Hepatocyte (in vitro differentiated cells): ENCODE results near the gene MAP3K4. TPM values are rescaled to one million over a fixed set of nuclear protein-coding genes. Genes with fewer than 3 reads are reported as not detected.

Experiments
- DNase-seq: peaks from one replicate; pipeline ENCODE4 v3.0.0-alpha.2; 2016; ENCODE audit warnings: low spot score
- H2AFZ ChIP-seq: fragments of 200-600 bp; sonication (generic); 2 replicates; pipeline ENCODE4 v1.6.0; 2016; ENCODE audit warnings: antibody characterized with exemption, mild to moderate bottlenecking
- H3K27ac ChIP-seq: fragments of 200-600 bp; sonication (generic); 2 replicates; pipeline ENCODE4 v1.5.1; 2016; ENCODE audit warnings: mild to moderate bottlenecking
- H3K27me3 ChIP-seq: fragments of 200-600 bp; sonication (generic); 2 replicates; pipeline ENCODE4 v1.6.1; 2016
- H3K36me3 ChIP-seq: fragments of 200-600 bp; sonication (generic); replicated peaks from 2 replicates; pipeline ENCODE4 v1.5.1; 2016; ENCODE audit warnings: low read depth; ENCODE audit not compliant: insufficient read depth
- H3K4me1 ChIP-seq: fragments of 200-600 bp; sonication (generic); 2 replicates; pipeline ENCODE4 v1.5.1; 2016; ENCODE audit warnings: mild to moderate bottlenecking, moderate library complexity; ENCODE audit not compliant: insufficient read depth
- H3K4me2 ChIP-seq: fragments of 200-600 bp; sonication (generic); 2 replicates; pipeline ENCODE4 v1.6.0; 2016
- H3K4me3 ChIP-seq: fragments of 200-600 bp; sonication (generic); 2 replicates; pipeline ENCODE4 v1.5.1; 2016; ENCODE audit warnings: mild to moderate bottlenecking
- H3K79me2 ChIP-seq: fragments of 200-600 bp; sonication (generic); 2 replicates; pipeline ENCODE4 v1.6.0; 2017; ENCODE audit warnings: mild to moderate bottlenecking
- H3K9me2 ChIP-seq: fragments of 200-600 bp; sonication (generic); replicated peaks from 2 replicates; pipeline ENCODE4 v1.6.0; 2017; ENCODE audit warnings: mild to moderate bottlenecking; ENCODE audit not compliant: insufficient read depth
- H3K9me3 ChIP-seq: fragments of 200-600 bp; sonication (generic); 2 replicates; pipeline ENCODE4 v1.5.1; 2016; ENCODE audit warnings: low read depth, mild to moderate bottlenecking
- H4K20me1 ChIP-seq: fragments of 200-600 bp; sonication (generic); 2 replicates; pipeline ENCODE4 v1.6.0; 2016; ENCODE audit warnings: mild to moderate bottlenecking; ENCODE audit not compliant: insufficient read depth, poor library complexity, severe bottlenecking
- CTCF ChIP-seq: fragments of 200-600 bp; sonication (generic); IDR thresholded peaks from 2 replicates; pipeline ENCODE4 v1.5.1; 2016; ENCODE audit warnings: antibody characterized with exemption, mild to moderate bottlenecking; ENCODE audit not compliant: poor library complexity
- EZH2 ChIP-seq: fragments of 200-600 bp; sonication (generic); IDR thresholded peaks from 2 replicates; pipeline ENCODE4 v1.6.1; 2016; ENCODE audit warnings: antibody characterized with exemption, mild to moderate bottlenecking, borderline replicate concordance
- EZH2phosphoT487 ChIP-seq: fragments of 200-600 bp; sonication (generic); IDR thresholded peaks from one replicate; pipeline ENCODE4 v1.6.1; 2018; ENCODE audit warnings: antibody characterized with exemption, mild to moderate bottlenecking, low read depth, moderate library complexity; ENCODE audit not compliant: unreplicated experiment, severe bottlenecking
- WGBS: methylation state at CpG from one replicate; pipeline ENCODE4 v1.1.6; 2016; ENCODE audit warnings: low lambda C conversion rate; ENCODE audit errors: missing lambda C conversion rate; 5-methylcytosine and 5-hydroxymethylcytosine counted together
- polyA plus RNA-seq: library from polyadenylated mRNA; unstranded; fragments of >200 nt; fragmentation: Nextera tagmentation; extraction: Ambion mirVana; gene quantifications from 2 replicates; pipeline ENCODE4 v1.2.1, GENCODE V29; 2016
- total RNA-seq: library from RNA; depleted of rRNA; stranded (reverse); fragments of >200 nt; gene quantifications from 2 replicates; pipeline ENCODE4 v1.2.3, GENCODE V29; 2014

Gene MAP3K4
- total and polyA plus RNA-seq, 2 experiments from 2014 or later = 10.9 to 21.5 TPM

GRCh38 chr6:161154796-161155335 is 163.3 kb downstream of the MAP3K4 start:
- TF ChIP-seq EZH2 = no peak
- no peak for TF ChIP-seq EZH2phosphoT487
- no peak for TF ChIP-seq CTCF
- H3K27me3 ChIP-seq = no peaks in the 10 kb centered on the region
- no peaks in the 10 kb centered on the region for H4K20me1 ChIP-seq
- H3K4me1 ChIP-seq = no peaks in the 10 kb centered on the region
- no peaks in the 10 kb centered on the region for H3K79me2 ChIP-seq
- WGBS = 96% methylated on average over 13 of the region's 13 CpGs
- H2AFZ ChIP-seq = no peak overlapping the region
- H3K27ac ChIP-seq = no peak overlapping the region
- no peak overlapping the region for H3K4me3 ChIP-seq
- no peaks in the 10 kb centered on the region for H3K9me2 ChIP-seq
- no peaks in the 10 kb centered on the region for H3K9me3 ChIP-seq
- H3K4me2 ChIP-seq = no peak overlapping the region
- no peaks in the 10 kb centered on the region for H3K36me3 ChIP-seq
- no peak for DNase-seq

GRCh38 chr6:161161121-161161520 is 169.6 kb downstream of the MAP3K4 start:
- TF ChIP-seq EZH2phosphoT487 (no peak), CTCF (no peak), EZH2 (no peak)
- no peaks in the 10 kb centered on the region for H3K9me3 ChIP-seq
- H3K4me1 ChIP-seq = no peaks in the 10 kb centered on the region
- no peaks in the 10 kb centered on the region for H4K20me1 ChIP-seq
- no peaks in the 10 kb centered on the region for H3K36me3 ChIP-seq
- H3K79me2 ChIP-seq = no peaks in the 10 kb centered on the region
- H3K27ac ChIP-seq = no peak overlapping the region
- no peak overlapping the region for H3K4me2 ChIP-seq
- no peak for DNase-seq
- WGBS = 99% methylated on average over 15 of the region's 15 CpGs
- no peaks in the 10 kb centered on the region for H3K9me2 ChIP-seq
- H3K27me3 ChIP-seq = no peaks in the 10 kb centered on the region
- no peak overlapping the region for H3K4me3 ChIP-seq
- H2AFZ ChIP-seq = no peak overlapping the region

GRCh38 chr6:161161889-161162624 is 170.5 kb downstream of the MAP3K4 start:
- no peak overlapping the region for H2AFZ ChIP-seq
- no peak overlapping the region for H3K4me2 ChIP-seq
- H3K9me3 ChIP-seq = no peaks in the 10 kb centered on the region
- no peak for DNase-seq
- TF ChIP-seq CTCF = no peak
- TF ChIP-seq EZH2 = no peak
- TF ChIP-seq EZH2phosphoT487 = no peak
- no peaks in the 10 kb centered on the region for H3K79me2 ChIP-seq
- no peaks in the 10 kb centered on the region for H3K4me1 ChIP-seq
- H3K9me2 ChIP-seq = no peaks in the 10 kb centered on the region
- H3K4me3 ChIP-seq = no peak overlapping the region
- WGBS = 97% methylated on average over 16 of the region's 16 CpGs
- H4K20me1 ChIP-seq = no peaks in the 10 kb centered on the region
- no peak overlapping the region for H3K27ac ChIP-seq
- no peaks in the 10 kb centered on the region for H3K27me3 ChIP-seq
- H3K36me3 ChIP-seq = no peaks in the 10 kb centered on the region
